Breast epithelium (tissue), 4 donors: Measurements from ENCODE around the gene KRTAP10-9. TPM values are rescaled to one million over a fixed set of nuclear protein-coding genes. Genes with fewer than 3 reads are reported as not detected.

Source experiments
- DNase-seq, 2 donors: peaks; one replicate each; pipeline ENCODE4 v3.0.0-alpha.2; 2019; ENCODE audit warnings: low spot score in 2 of 2
- H3K27ac ChIP-seq, 2 donors: fragments of 200-600 bp; sonication (generic) in 1 of 2; one replicate each; pipeline ENCODE4 v1.5.1; 2016 to 2019; ENCODE audit warnings: mild to moderate bottlenecking in 1 of 2
- H3K27me3 ChIP-seq, 2 donors: fragments of 200-600 bp; sonication (generic) in 1 of 2; one replicate each; pipeline versions ENCODE4 v1.5.1 to v1.6.0; 2017 to 2019; ENCODE audit warnings: control low read depth in 1 of 2, mild to moderate bottlenecking in 1 of 2
- H3K36me3 ChIP-seq: fragments of 200-600 bp; one replicate; pipeline ENCODE4 v1.5.1; 2019
- H3K4me1 ChIP-seq, 2 donors: fragments of 200-600 bp; sonication (generic); one replicate each; pipeline ENCODE4 v1.5.1; 2016 to 2019; ENCODE audit warnings: control low read depth in 1 of 2
- H3K4me3 ChIP-seq, 3 donors: fragments of 200-600 bp; sonication (generic); 1 replicate in 2 of 3; 2 replicates in 1 of 3; pipeline ENCODE4 v1.5.1; 2016 to 2019; ENCODE audit warnings: mild to moderate bottlenecking in 3 of 3, moderate library complexity in 2 of 3
- H3K9me3 ChIP-seq, 2 donors: fragments of 200-600 bp; sonication (generic) in 1 of 2; one replicate each; pipeline ENCODE4 v1.5.1; 2016 to 2019; ENCODE audit warnings: control low read depth in 1 of 2
- POLR2A ChIP-seq: fragments of 450-650 bp; IDR thresholded peaks from one replicate; pipeline ENCODE4 v1.6.1; 2016; ENCODE audit warnings: antibody characterized with exemption, mild to moderate bottlenecking, moderate library complexity
- POLR2AphosphoS5 ChIP-seq, 3 donors: sonication (generic); formaldehyde crosslinking; IDR thresholded peaks; one replicate each; pipeline ENCODE4 v1.6.1; 2017; ENCODE audit warnings: antibody characterized with exemption in 3 of 3
- intact Hi-C: fragments of 100-400 bp; cut with DNase I; formaldehyde crosslinking; loops from one replicate; pipeline ENCODE4 v1.15.1; 2023; ENCODE audit warnings: low total_unique reads
- total RNA-seq, 3 donors: library from RNA; depleted of rRNA; stranded (reverse); fragments of >200 nt; gene quantifications; one replicate each; pipeline ENCODE4 v1.1.0, GENCODE V29; 2016
- TF ChIP-seq, protein P1 (sequence below), 3 donors: fragments of 450-650 bp; IDR thresholded peaks; one replicate each; pipeline ENCODE4 v1.5.1; 2016 to 2017; ENCODE audit warnings: antibody characterized with exemption in 3 of 3, mild to moderate bottlenecking in 3 of 3, moderate library complexity in 3 of 3

Gene KRTAP10-9
- total RNA-seq, 3 donors from 2014 or later, result not detected

DNA sequence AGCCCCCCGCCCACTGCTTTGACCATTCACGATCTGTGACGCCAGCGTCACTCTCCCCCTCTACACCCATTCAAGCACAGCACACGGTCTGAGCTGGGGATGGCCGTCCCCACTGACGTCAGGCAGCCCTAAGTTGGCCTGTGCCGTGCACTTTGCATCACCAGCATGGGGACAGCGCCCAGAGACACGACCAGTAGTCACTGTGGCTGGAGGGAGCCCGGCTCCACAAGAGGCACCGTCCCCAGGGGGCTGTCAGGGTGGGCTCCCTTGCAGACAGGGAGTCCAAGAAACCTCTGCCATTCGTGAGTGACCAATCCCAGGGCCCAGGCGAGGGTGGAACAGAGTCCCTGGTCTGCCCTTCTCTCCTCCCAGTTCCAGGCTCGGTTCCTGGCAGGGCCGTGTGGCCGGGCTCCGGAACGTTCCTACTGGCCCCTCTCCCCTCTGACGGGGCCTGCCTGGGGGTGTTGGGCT, 12.7 kb upstream of the KRTAP10-9 start:
- H3K27me3 ChIP-seq, result peaks cover 0 to 36% of the 10 kb centered on the region in 2 donors
- H3K27ac ChIP-seq, result no peak overlapping the region
- no peaks in the 10 kb centered on the region for H3K36me3 ChIP-seq
- H3K4me1 ChIP-seq, result no peaks in the 10 kb centered on the region
- no peak for TF ChIP-seq POLR2AphosphoS5 (IDR thresholded peaks at IDR 0.05)
- TF ChIP-seq, protein P1, sequence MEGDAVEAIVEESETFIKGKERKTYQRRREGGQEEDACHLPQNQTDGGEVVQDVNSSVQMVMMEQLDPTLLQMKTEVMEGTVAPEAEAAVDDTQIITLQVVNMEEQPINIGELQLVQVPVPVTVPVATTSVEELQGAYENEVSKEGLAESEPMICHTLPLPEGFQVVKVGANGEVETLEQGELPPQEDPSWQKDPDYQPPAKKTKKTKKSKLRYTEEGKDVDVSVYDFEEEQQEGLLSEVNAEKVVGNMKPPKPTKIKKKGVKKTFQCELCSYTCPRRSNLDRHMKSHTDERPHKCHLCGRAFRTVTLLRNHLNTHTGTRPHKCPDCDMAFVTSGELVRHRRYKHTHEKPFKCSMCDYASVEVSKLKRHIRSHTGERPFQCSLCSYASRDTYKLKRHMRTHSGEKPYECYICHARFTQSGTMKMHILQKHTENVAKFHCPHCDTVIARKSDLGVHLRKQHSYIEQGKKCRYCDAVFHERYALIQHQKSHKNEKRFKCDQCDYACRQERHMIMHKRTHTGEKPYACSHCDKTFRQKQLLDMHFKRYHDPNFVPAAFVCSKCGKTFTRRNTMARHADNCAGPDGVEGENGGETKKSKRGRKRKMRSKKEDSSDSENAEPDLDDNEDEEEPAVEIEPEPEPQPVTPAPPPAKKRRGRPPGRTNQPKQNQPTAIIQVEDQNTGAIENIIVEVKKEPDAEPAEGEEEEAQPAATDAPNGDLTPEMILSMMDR (IDR thresholded peaks at IDR 0.05), result no peak
- TF ChIP-seq POLR2A, result no peak
- intact Hi-C loops, result no loop called here
- peaks cover 27 to 30% of the 10 kb centered on the region in 2 donors for H3K9me3 ChIP-seq
- H3K4me3 ChIP-seq, result no peak overlapping the region
- no peak for DNase-seq

DNA sequence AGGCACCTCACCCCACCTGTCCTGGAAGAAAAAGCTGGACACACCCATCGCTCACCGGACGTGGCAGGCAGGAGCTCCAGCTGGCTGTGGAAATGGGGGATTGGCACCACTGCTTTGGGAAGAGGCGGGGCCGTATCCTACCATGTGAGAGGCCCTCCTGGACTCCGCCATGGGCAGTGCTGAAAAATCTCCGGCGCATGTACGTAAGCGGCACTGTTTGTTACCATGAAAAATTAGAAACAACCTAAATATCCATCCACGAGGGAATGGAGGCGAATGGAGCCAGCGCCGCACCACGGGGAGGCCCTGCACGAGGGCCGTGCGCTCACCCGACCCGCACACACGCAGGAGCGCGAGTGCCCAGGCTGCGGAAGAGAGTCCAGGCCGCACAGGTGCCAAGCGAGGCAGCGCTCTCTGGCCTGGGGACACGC, 11.9 kb upstream of the KRTAP10-9 start:
- TF ChIP-seq POLR2A, result no peak
- TF ChIP-seq POLR2AphosphoS5 (IDR thresholded peaks at IDR 0.05), result no peak
- TF ChIP-seq, protein P1 (IDR thresholded peaks at IDR 0.05), result no peak
- H3K4me3 ChIP-seq, result no peak overlapping the region
- intact Hi-C loops, result no loop called here
- DNase-seq, result no peak
- H3K36me3 ChIP-seq, result no peaks in the 10 kb centered on the region
- H3K4me1 ChIP-seq, result no peaks in the 10 kb centered on the region
- H3K27ac ChIP-seq, result no peak overlapping the region
- peaks cover 21 to 30% of the 10 kb centered on the region in 2 donors for H3K9me3 ChIP-seq
- H3K27me3 ChIP-seq, result peaks cover 0 to 36% of the 10 kb centered on the region in 2 donors

DNA sequence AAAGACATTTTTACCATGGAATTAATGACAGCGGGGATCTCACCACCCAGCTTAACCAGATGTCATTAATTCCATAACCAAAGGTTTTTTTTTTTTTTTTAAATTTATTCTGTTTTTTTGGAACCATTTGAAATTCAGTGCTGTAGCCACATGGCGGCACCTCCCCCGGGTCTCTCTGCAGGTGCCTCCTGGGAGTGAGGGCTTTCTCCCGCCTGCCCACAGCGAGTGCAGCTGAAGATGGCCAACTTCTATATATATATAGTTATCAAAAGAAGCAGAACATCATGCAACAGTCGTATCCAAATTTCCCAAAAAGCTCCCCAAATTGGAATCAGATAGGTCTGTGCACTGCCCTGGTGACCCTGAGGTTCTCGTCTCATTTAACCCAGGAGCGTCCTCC, 11.4 kb upstream of the KRTAP10-9 start:
- Histone ChIP-seq H3K27ac (no peak overlapping the region), H3K4me1 (no peaks in the 10 kb centered on the region), H3K27me3 (peaks cover 0 to 36% of the 10 kb centered on the region in 2 donors), H3K36me3 (no peaks in the 10 kb centered on the region), H3K9me3 (peaks cover 18 to 28% of the 10 kb centered on the region in 2 donors), H3K4me3 (no peak overlapping the region)
- TF ChIP-seq POLR2AphosphoS5 (IDR thresholded peaks at IDR 0.05) (no peak), POLR2A (no peak)
- TF ChIP-seq, protein P1 (IDR thresholded peaks at IDR 0.05), result no peak
- intact Hi-C loops, result no loop called here
- no peak for DNase-seq

DNA sequence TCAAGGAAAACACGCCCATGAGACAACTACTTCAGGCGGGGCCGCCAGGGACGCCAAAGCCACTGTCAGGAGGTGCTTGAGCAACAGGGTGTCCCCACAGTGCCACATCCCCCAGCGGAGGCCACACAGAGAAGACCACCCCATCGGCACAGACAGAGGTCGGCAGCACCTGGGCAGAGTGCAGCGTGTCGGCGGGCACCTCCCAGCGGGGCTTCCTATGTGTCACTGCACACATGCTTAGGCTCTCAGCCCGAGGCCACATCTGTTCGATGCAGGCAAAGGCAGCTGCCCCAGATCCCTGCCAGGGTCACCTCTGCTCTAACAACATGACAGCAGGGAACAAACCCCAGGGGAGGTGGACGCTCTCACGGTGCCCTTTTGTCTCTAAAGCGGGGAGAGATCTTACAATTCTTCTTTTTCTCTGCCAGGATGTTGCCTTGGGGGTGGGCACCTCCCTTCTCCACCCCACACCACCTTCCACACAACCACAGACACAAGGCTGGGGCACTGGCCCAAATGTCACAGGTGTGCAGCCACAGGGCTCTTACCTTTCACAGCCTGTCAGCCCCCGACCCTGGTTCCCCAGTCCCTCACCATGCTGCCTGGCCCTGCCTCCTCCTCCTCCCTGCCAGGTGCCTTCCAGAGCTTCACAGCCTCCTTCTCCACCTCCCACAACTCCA, 10.8 kb upstream of the KRTAP10-9 start:
- no peak overlapping the region for H3K27ac ChIP-seq
- no peak overlapping the region for H3K4me3 ChIP-seq
- H3K9me3 ChIP-seq, result peaks cover 12 to 22% of the 10 kb centered on the region in 2 donors
- no peak for TF ChIP-seq POLR2A
- TF ChIP-seq, protein P1 (IDR thresholded peaks at IDR 0.05), result no peak
- H3K4me1 ChIP-seq, result no peaks in the 10 kb centered on the region
- intact Hi-C loops, result no loop called here
- H3K27me3 ChIP-seq, result peaks cover 0 to 36% of the 10 kb centered on the region in 2 donors
- no peak for DNase-seq
- H3K36me3 ChIP-seq, result no peaks in the 10 kb centered on the region

DNA sequence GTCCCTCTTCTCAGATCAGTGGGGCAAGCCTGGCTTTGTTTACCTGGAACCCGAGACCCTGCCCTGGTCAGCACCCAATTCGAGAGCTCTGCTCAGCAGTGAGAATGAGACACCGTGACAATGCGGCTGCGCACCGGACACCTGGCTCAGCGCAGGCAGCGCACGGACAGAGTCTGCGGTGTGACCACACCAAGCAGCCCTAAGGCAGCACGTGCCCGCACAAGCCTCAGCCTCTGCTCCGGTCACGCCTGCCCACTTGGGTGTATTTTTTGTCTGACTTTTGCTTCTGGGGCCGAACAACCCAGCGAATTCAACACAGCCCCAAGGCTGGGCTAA, 10.3 kb upstream of the KRTAP10-9 start:
- H3K27me3 ChIP-seq, result peaks cover 0 to 36% of the 10 kb centered on the region in 2 donors
- intact Hi-C loops, result no loop called here

More for the DNA sequence above, 10.3 kb upstream of the KRTAP10-9 start:
- H3K9me3 ChIP-seq, result peaks cover 9 to 18% of the 10 kb centered on the region in 2 donors
- no peak overlapping the region for H3K4me3 ChIP-seq
- no peak overlapping the region for H3K27ac ChIP-seq
- H3K4me1 ChIP-seq, result no peaks in the 10 kb centered on the region
- H3K36me3 ChIP-seq, result no peaks in the 10 kb centered on the region
- DNase-seq, result no peak
- TF ChIP-seq POLR2A (no peak), POLR2AphosphoS5 (IDR thresholded peaks at IDR 0.05) (no peak)
- TF ChIP-seq, protein P1 (IDR thresholded peaks at IDR 0.05), result no peak
